Measurements from ENCODE around the gene PFDN5.

PFDN5 gene

GRCh38 chr12:53279283-53279869 is 16.0 kb upstream of the PFDN5 start:
- Histone ChIP-seq H2AFZ (ENCODE audit: low read depth, low read length) (no peak overlapping the region), H3K4me2 (ENCODE audit: insufficient read depth, low read length) (no peak overlapping the region)

GRCh38 chr12:53279888-53280498 is 15.3 kb upstream of the PFDN5 start:
- Histone ChIP-seq H3K79me2 (ENCODE audit: insufficient read depth, low read length) (no peaks in the 10 kb centered on the region), H3K4me2 (ENCODE audit: insufficient read depth, low read length) (no peak overlapping the region), H3K27me3 (ENCODE audit: insufficient read depth, low read length, poor library complexity) (no peaks in the 10 kb centered on the region), H4K20me1 (ENCODE audit: insufficient read depth, low read length) (no peaks in the 10 kb centered on the region), H3K27ac (ENCODE audit: low read length) (no peak overlapping the region), H3K4me1 (ENCODE audit: insufficient read depth, low read length) (no peaks in the 10 kb centered on the region), H3K36me3 (ENCODE audit: insufficient read depth, low read length) (peaks cover 95% of the 10 kb centered on the region), H2AFZ (ENCODE audit: low read depth, low read length) (no peak overlapping the region), H3K9me3 (ENCODE audit: insufficient read depth, low read length, severe bottlenecking) (no peaks in the 10 kb centered on the region), H3K4me3 (ENCODE audit: low read depth in 1 of 2, low read length in 2 of 2) (no peak overlapping the region), H3K9ac (ENCODE audit: low read depth, low read length) (no peak overlapping the region)
- no peak for TF ChIP-seq EZH2 (IDR thresholded peaks at IDR 0.05; ENCODE audit: borderline replicate concordance, low read depth, low read length, severe bottlenecking)
- no peak for TF ChIP-seq CTCF (IDR thresholded peaks at IDR 0.05; ENCODE audit: borderline replicate concordance, extremely low read depth, low read length, poor library complexity, severe bottlenecking)
- DNase-seq (no peak), ATAC-seq (ENCODE audit: insufficient read depth, low read depth) (no peak)

More at GRCh38 chr12:53279283-53279869, 16.0 kb upstream of the PFDN5 start:
- Histone ChIP-seq H3K9me3 (ENCODE audit: insufficient read depth, low read length, severe bottlenecking) (no peaks in the 10 kb centered on the region), H4K20me1 (ENCODE audit: insufficient read depth, low read length) (0 out of 2 replicates have a peak, but pooled peaks cover under 1% of the 10 kb centered on the region), H3K4me1 (ENCODE audit: insufficient read depth, low read length) (no peaks in the 10 kb centered on the region), H3K4me3 (ENCODE audit: low read depth in 1 of 2, low read length in 2 of 2) (no peak overlapping the region), H3K79me2 (ENCODE audit: insufficient read depth, low read length) (no peaks in the 10 kb centered on the region), H3K36me3 (ENCODE audit: insufficient read depth, low read length) (peaks cover 96% of the 10 kb centered on the region), H3K27ac (ENCODE audit: low read length) (no peak overlapping the region), H3K27me3 (ENCODE audit: insufficient read depth, low read length, poor library complexity) (no peaks in the 10 kb centered on the region), H3K9ac (ENCODE audit: low read depth, low read length) (no peak overlapping the region)
- TF ChIP-seq CTCF (IDR thresholded peaks at IDR 0.05; ENCODE audit: borderline replicate concordance, extremely low read depth, low read length, poor library complexity, severe bottlenecking) (no peak), EZH2 (IDR thresholded peaks at IDR 0.05; ENCODE audit: borderline replicate concordance, low read depth, low read length, severe bottlenecking) (no peak)
- DNase-seq (no peak), ATAC-seq (ENCODE audit: insufficient read depth, low read depth) (no peak)

GRCh38 chr12:53286448-53286847 is 8.9 kb upstream of the PFDN5 start:
- no peak for DNase-seq
- Histone ChIP-seq H3K27ac (ENCODE audit: low read length) (no peak overlapping the region), H4K20me1 (ENCODE audit: insufficient read depth, low read length) (no peaks in the 10 kb centered on the region), H3K27me3 (ENCODE audit: insufficient read depth, low read length, poor library complexity) (no peaks in the 10 kb centered on the region), H3K36me3 (ENCODE audit: insufficient read depth, low read length) (peaks cover 84% of the 10 kb centered on the region), H3K9ac (ENCODE audit: low read depth, low read length) (no peak overlapping the region), H3K4me1 (ENCODE audit: insufficient read depth, low read length) (no peaks in the 10 kb centered on the region), H2AFZ (ENCODE audit: low read depth, low read length) (no peak overlapping the region), H3K4me3 (ENCODE audit: low read depth in 1 of 2, low read length in 2 of 2) (no peak overlapping the region), H3K9me3 (ENCODE audit: insufficient read depth, low read length, severe bottlenecking) (no peaks in the 10 kb centered on the region), H3K79me2 (ENCODE audit: insufficient read depth, low read length) (no peaks in the 10 kb centered on the region), H3K4me2 (ENCODE audit: insufficient read depth, low read length) (no peak overlapping the region)
- TF ChIP-seq CTCF (IDR thresholded peaks at IDR 0.05; ENCODE audit: borderline replicate concordance, extremely low read depth, low read length, poor library complexity, severe bottlenecking): no peak
- TF ChIP-seq EZH2 (IDR thresholded peaks at IDR 0.05; ENCODE audit: borderline replicate concordance, low read depth, low read length, severe bottlenecking): no peak
- no peak for ATAC-seq (ENCODE audit: insufficient read depth, low read depth)

Measured in DND-41 (cell line).